Limb (tissue), 2 donors: Measurements from ENCODE around the gene GPATCH8.

Experiments used
- DNase-seq, 2 donors: peaks; one replicate each; pipeline ENCODE4 v3.0.0-alpha.2; 2016; ENCODE audit errors: extremely low spot score in 2 of 2

The GPATCH8 gene

DNA sequence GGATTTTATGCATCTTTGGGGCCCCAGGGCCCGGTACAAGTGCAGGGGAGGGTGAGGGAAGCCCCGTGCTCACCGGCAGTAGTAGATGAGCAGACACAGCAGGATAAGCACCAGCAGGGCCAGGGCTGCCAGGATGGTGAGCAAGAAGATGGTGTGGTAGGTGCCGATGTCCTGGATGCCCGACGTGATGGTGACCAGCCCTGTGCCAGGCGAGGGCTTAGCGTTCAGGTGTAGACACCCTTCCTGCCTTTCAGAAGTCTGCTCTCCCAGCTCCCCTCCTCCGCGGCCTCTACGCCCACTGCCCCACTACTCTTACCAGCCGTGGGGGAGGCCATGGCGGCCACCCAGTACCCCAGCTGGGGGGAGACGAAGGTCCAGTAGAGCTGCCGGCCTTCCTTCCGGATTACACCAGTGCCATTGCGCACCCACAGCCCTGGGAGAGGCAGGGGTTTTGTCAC, 147.5 kb downstream of the GPATCH8 start:
- no peak for DNase-seq

- DNase-seq = peak in 1 of 2 donors; percentile 79
Measured at GRCh38 chr17:44354582-44355561, 148.3 kb downstream of the GPATCH8 start.

DNA sequence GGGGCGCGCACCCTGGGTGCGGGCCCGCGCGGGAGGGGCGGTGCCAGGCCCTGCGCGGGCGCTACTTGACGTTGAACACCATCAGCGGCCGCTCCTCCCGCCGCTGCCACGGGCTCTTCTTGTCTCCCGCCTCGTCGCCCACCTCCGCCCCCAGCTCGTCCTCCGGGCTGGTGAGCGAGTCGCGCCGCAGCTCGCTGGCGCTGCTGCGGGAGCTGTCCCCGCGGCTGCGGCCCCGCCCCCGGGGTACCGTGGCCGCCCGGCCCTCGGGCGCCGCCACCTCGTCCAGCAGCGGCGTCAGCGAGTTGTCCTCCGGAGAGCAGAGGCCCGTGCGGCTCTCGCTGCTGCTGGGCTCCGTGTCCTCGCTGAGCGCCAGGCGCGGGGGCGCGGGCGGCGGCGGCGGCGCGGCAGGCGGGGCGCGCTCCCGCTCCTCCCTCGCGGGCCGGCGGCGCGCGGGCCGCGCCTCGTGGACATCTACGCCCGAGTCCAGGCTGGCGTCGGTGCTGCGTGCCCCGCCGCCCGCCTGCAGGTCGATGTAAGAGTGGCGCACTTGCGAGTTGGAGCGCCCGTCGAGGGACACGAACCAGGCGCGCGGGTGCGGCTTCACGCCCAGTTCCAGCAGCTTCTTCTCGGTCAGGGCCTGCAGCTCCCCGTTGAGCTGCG, 149.4 kb downstream of the GPATCH8 start:
- DNase-seq = peak in 1 of 2 donors; percentile 58

- DNase-seq = peak in 1 of 2 donors; percentile 62
Measured at GRCh38 chr17:44352828-44353671, 150.2 kb downstream of the GPATCH8 start.

- DNase-seq = no peak
Measured at GRCh38 chr17:44351961-44352827, 151.0 kb downstream of the GPATCH8 start.

DNA sequence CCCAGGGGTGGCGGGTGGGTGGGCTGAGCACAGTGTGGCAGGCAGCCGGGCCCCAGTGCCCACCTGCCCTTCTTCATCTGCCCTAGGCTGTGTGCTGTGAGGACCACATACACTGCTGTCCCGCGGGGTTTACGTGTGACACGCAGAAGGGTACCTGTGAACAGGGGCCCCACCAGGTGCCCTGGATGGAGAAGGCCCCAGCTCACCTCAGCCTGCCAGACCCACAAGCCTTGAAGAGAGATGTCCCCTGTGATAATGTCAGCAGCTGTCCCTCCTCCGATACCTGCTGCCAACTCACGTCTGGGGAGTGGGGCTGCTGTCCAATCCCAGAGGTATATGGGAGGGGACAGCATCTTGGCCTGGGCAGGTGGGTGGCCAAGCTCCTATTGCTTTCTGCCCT, 151.7 kb downstream of the GPATCH8 start:
- DNase-seq = no peak

GRCh38 chr17:44350733-44351226, 152.4 kb downstream of the GPATCH8 start:
- peak in 1 of 2 donors; percentile 84 for DNase-seq

DNA sequence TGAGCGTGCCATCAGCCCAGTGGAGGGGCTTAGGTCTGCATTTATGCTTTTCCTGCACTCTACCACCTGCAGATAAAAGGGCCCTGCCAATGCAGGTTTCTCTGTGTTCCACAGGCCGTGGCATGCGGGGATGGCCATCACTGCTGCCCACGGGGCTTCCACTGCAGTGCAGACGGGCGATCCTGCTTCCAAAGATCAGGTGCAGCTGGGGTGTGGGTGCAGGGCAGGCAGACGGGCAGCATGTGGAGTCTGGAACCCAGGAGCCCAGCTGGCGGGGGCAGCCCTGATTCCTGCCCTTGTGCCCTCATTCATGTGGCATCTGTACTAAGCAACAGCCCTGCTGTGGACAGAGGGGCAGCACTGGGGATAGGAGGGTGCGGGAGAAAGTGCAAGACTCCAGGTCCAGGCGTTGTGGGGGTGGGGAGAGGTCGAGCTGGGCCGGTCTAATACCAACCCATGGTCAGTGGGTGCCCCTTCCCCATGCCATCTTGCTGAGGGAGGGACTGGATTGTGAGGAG, 153.6 kb downstream of the GPATCH8 start:
- DNase-seq = no peak

DNA sequence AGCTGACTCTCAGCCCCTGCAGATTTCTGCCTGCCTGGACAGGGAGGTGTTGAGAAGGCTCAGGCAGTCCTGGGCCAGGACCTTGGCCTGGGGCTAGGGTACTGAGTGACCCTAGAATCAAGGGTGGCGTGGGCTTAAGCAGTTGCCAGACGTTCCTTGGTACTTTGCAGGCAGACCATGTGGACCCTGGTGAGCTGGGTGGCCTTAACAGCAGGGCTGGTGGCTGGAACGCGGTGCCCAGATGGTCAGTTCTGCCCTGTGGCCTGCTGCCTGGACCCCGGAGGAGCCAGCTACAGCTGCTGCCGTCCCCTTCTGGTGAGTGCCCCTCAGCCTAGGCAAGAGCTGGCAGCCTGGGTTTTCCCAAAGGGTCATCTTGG, 154.2 kb downstream of the GPATCH8 start:
- no peak for DNase-seq

- DNase-seq = no peak
Measured at GRCh38 chr17:44348234-44348987, 154.8 kb downstream of the GPATCH8 start.
